HT-29 (cell line): ENCODE results near the gene PLEKHG4B. TPM values are rescaled to one million over a fixed set of nuclear protein-coding genes. Genes with fewer than 3 reads are reported as not detected.
"Not testable (repeated sequence)": the region's sequence is repeated elsewhere in the genome, so short reads cannot be mapped to it uniquely, and the experiment has no call there.

ENCODE experiments used
- DNase-seq: peaks from one replicate; pipeline ENCODE4 v3.0.0-alpha.2; 2015; ENCODE audit warnings: low spot score
- total RNA-seq: library from RNA; depleted of rRNA; stranded (reverse); fragments of >200 nt; shearing (Covaris generic); gene quantifications from 2 replicates; pipeline ENCODE4 v1.2.3, GENCODE V29; 2014; rRNA removed

PLEKHG4B gene, protein sequence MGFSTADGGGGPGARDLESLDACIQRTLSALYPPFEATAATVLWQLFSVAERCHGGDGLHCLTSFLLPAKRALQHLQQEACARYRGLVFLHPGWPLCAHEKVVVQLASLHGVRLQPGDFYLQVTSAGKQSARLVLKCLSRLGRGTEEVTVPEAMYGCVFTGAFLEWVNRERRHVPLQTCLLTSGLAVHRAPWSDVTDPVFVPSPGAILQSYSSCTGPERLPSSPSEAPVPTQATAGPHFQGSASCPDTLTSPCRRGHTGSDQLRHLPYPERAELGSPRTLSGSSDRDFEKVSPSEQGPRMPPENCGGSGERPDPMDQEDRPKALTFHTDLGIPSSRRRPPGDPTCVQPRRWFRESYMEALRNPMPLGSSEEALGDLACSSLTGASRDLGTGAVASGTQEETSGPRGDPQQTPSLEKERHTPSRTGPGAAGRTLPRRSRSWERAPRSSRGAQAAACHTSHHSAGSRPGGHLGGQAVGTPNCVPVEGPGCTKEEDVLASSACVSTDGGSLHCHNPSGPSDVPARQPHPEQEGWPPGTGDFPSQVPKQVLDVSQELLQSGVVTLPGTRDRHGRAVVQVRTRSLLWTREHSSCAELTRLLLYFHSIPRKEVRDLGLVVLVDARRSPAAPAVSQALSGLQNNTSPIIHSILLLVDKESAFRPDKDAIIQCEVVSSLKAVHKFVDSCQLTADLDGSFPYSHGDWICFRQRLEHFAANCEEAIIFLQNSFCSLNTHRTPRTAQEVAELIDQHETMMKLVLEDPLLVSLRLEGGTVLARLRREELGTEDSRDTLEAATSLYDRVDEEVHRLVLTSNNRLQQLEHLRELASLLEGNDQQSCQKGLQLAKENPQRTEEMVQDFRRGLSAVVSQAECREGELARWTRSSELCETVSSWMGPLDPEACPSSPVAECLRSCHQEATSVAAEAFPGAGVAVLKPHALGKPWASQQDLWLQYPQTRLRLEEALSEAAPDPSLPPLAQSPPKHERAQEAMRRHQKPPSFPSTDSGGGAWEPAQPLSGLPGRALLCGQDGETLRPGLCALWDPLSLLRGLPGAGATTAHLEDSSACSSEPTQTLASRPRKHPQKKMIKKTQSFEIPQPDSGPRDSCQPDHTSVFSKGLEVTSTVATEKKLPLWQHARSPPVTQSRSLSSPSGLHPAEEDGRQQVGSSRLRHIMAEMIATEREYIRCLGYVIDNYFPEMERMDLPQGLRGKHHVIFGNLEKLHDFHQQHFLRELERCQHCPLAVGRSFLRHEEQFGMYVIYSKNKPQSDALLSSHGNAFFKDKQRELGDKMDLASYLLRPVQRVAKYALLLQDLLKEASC (N-terminal part only)
- not detected in 2 replicates for total RNA-seq

GRCh38 chr5:91556-92263 lies at the start of gene PLEKHG4B:
Gene PLEKHG4B, plus strand, starts transcription at chr5:92168. Its CDS starts 64 bp downstream, at chr5:92232.
- DNase-seq: no peak

GRCh38 chr5:42250-42649 lies 49.7 kb upstream of the PLEKHG4B start:
- peak; percentile 44 for DNase-seq

DNA sequence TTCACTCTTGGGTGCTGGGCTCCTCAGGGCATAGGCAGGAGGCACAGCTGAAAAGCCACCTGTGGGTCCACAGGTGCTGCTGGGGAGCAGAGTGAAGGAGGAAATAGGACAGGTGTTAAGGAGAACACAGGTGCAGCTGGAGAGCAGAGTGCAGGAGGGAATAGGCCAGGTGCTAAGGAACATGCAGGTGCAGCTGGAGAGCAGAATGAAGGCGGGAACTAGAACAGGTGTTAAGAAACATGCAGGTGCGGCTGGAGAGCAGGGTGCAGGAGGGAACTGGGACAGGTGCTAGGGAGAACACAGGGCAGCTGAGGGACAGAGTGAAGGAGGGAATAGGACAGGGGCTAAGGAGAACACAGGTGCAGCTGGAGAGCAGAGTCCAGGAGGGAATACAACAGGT lies 43.8 kb upstream of the PLEKHG4B start:
- DNase-seq: no peak

DNA sequence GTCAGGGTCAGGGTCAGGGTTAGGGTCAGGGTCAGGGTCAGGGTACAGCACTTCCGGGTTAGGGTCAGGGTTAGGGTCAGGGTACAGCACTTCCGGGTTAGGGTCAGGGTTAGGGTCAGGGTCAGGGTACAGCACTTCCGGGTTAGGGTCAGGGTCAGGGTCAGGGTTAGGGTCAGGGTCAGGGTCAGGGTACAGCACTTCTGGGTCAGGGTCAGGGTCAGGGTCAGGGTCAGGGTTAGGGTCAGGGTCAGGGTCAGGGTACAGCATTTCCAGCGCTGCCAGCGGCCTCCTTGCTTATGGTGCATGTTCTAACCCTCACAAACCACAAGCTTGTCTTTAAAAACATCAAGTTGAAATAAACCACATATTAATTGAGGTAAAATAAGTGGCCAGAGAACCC lies 42.4 kb upstream of the PLEKHG4B start:
- not testable (repeated sequence) for DNase-seq

DNA sequence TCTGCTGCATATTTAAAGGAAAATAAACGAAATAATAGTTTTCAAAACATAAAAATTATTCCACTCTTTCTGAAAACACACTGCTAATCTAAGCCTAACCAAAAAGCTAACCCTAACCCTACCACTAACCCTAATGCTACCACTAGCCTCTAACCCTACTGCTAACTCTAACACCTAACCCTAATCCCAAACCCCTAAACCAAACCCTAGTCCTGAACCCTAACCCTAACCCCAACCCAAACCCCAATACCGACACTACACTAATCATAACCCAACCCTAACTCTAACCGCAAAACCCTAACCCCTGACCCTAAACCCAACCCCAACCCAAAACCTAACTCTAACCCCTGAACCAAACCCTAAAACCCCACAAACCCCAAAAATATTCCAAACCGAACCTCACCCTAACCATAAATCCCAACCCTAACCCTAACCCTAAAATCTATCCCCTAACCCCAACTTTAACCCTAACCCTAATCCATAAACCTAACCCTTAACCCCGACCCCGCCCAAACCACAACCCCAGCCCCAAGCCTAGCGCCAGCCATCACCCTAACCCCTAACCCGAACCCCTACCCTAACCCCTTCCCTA lies 41.9 kb upstream of the PLEKHG4B start:
- no peak for DNase-seq

GRCh38 chr5:50724-51499 lies 41.1 kb upstream of the PLEKHG4B start:
- DNase-seq: no peak

DNA sequence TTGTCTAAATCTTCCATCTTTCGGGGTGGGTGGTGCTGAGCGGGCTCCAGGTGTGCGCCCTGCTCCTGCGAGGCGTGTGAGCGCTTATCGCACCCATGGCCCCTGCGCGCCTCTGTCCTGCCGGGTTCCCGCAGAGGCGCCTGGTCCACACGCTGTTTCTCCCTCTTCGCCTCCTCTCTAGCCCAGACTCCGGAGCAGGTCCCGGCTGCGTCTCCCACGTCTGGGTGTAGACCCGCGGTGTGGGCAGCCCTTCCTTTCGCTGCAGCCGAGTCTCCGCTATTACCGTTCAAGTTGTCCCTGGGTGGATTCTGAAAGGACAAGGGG lies 40.5 kb upstream of the PLEKHG4B start:
- no peak for DNase-seq

GRCh38 chr5:53381-54174 lies 38.4 kb upstream of the PLEKHG4B start:
- no peak for DNase-seq

DNA sequence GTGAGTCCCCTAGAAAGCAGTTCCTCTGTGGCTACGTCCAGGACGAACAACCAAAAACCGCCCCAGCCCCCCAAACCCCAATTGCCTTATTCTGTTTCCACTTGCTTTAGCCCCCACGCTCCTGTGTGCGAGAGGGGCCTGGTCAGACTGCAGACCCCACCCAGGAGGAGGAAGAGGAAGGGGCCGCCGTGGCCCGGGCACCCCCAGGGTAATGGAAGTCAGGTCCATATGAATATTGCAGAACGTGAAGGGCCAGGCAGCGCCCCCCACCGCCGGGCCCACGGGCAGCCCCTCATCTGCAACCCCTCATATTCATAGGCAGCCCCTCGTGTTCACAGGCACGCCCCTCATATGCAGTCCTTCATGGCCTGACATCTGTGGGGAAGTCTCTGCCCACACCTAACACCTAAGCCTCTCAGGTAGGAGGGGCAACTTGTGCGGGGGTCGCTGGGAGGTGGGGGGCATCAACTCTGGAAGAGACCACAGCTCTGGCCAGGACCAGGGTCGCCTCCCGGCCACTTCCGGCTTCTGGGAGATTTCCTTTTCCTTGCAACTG lies 37.7 kb upstream of the PLEKHG4B start:
- DNase-seq: no peak

- DNase-seq: no peak
Observed at GRCh38 chr5:54876-55569, 36.9 kb upstream of the PLEKHG4B start.

GRCh38 chr5:56561-57290 lies 35.2 kb upstream of the PLEKHG4B start:
- peak; percentile 54 for DNase-seq

DNA sequence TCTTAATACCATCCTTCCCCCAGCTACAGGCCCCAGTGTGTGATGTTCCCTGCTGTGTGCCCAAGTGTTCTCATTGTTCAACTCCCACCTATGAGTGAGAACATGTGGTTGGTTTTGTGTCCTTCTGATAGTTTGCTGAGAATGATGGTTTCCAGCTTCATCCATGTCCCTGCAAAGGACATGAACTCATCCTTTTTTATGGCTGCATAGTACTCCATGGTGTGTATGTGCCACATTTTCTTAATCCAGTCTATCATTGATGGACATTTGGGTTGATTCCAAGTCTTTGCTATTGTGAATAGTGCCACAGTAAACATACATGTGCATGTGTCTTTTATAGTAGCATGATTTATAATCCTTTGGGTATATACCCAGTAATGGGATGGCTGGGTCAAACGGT lies 31.7 kb upstream of the PLEKHG4B start:
- not testable (repeated sequence) for DNase-seq

GRCh38 chr5:70440-70839 lies 21.5 kb upstream of the PLEKHG4B start:
- DNase-seq: no peak

GRCh38 chr5:72316-73180 lies 19.4 kb upstream of the PLEKHG4B start:
- DNase-seq: not testable (repeated sequence)

GRCh38 chr5:73181-73447 lies 18.9 kb upstream of the PLEKHG4B start:
- DNase-seq: not testable (repeated sequence)

GRCh38 chr5:73768-74502 lies 18.0 kb upstream of the PLEKHG4B start:
- DNase-seq: no peak
